ENCODE data around the gene CCL5. TPM values are rescaled to one million over a fixed set of nuclear protein-coding genes. Genes with fewer than 3 reads are reported as not detected.

Gene CCL5
- total and polyA plus RNA-seq, 10 donors, result 26.0 to 93.2 (median 64.3) TPM

- intact Hi-C loops (cut with DNase I; ENCODE audit: low total_unique reads), result loop anchor here (10.0 kb wide), 1 partner anchor 295 kb away; no protein-coding TSS in a partner anchor
- Histone ChIP-seq H3K4me1 (peaks cover 0 to 12% (median 0%) of the 10 kb centered on the region in 6 donors), H3K27ac (no peak overlapping the region), H3K27me3 (replicated peaks in 1 of 7) (no peaks in the 10 kb centered on the region), H3K9me3 (no peaks in the 10 kb centered on the region), H3K36me3 (peaks cover 0 to 98% (median 34%) of the 10 kb centered on the region in 6 donors), H3K4me3 (no peak overlapping the region)
- 71 to 78% (median 75%) methylated on average over 7 of the region's 7 CpGs for WGBS, 5 donors
- DNase-seq, result no peak
- TF ChIP-seq POLR2AphosphoS5 (IDR thresholded peaks at IDR 0.05) (no peak), CTCF (IDR thresholded peaks at IDR 0.05 in 8 of 11, conservative IDR thresholded peaks at IDR 0.05 in 3 of 11) (peak; percentile 39 to 78 (median 69)), POLR2A (IDR thresholded peaks at IDR 0.05) (no peak)
Measured at GRCh38 chr17:35849469-35850348, 30.5 kb downstream of the CCL5 start.

- intact Hi-C loops (cut with DNase I; ENCODE audit: low total_unique reads), result loop anchor here (10.0 kb wide), 1 partner anchor 297 kb away; no protein-coding TSS in a partner anchor
- DNase-seq, result no peak
- Histone ChIP-seq H3K9me3 (no peaks in the 10 kb centered on the region), H3K27ac (no peak overlapping the region), H3K4me3 (no peak overlapping the region), H3K27me3 (replicated peaks in 1 of 7) (no peaks in the 10 kb centered on the region), H3K36me3 (peaks cover 0 to 99% (median 53%) of the 10 kb centered on the region in 6 donors), H3K4me1 (peaks cover 0 to 12% (median 0%) of the 10 kb centered on the region in 6 donors)
- TF ChIP-seq POLR2A (IDR thresholded peaks at IDR 0.05) (no peak), POLR2AphosphoS5 (IDR thresholded peaks at IDR 0.05) (peak in 1 of 3 donors; percentile 19)
- WGBS, 5 donors, result 79 to 90% (median 85%) methylated on average over 4 of the region's 4 CpGs
Measured at GRCh38 chr17:35847633-35848373, 32.4 kb downstream of the CCL5 start.

- DNase-seq, result no peak
- Histone ChIP-seq H3K9me3 (no peaks in the 10 kb centered on the region), H3K27ac (peak overlapping the region in 1 of 8 donors; percentile 11), H3K36me3 (peaks cover 0 to 99% (median 61%) of the 10 kb centered on the region in 6 donors), H3K27me3 (replicated peaks in 1 of 7) (no peaks in the 10 kb centered on the region), H3K4me3 (no peak overlapping the region), H3K4me1 (peaks cover 0 to 12% (median 0%) of the 10 kb centered on the region in 6 donors)
- WGBS, 5 donors, result 70 to 79% (median 75%) methylated on average over 2 of the region's 2 CpGs
- intact Hi-C loops (cut with DNase I; ENCODE audit: low total_unique reads), result loop anchor here (10.0 kb wide), 1 partner anchor 298 kb away; no protein-coding TSS in a partner anchor
- no peak for TF ChIP-seq POLR2A (IDR thresholded peaks at IDR 0.05)
- no peak for TF ChIP-seq CTCF (IDR thresholded peaks at IDR 0.05 in 8 of 11, conservative IDR thresholded peaks at IDR 0.05 in 3 of 11)
- no peak for TF ChIP-seq POLR2AphosphoS5 (IDR thresholded peaks at IDR 0.05)
Measured at GRCh38 chr17:35847006-35847405, 33.2 kb downstream of the CCL5 start.

GRCh38 chr17:35846055-35846809 is 33.9 kb downstream of the CCL5 start:
- peaks cover 0 to 100% (median 68%) of the 10 kb centered on the region in 6 donors for H3K36me3 ChIP-seq
- DNase-seq, result no peak
- no peaks in the 10 kb centered on the region for H3K27me3 ChIP-seq (replicated peaks in 1 of 7)
- no peak overlapping the region for H3K4me3 ChIP-seq
- H3K9me3 ChIP-seq, result no peaks in the 10 kb centered on the region
- TF ChIP-seq POLR2AphosphoS5 (IDR thresholded peaks at IDR 0.05) (no peak), CTCF (IDR thresholded peaks at IDR 0.05 in 8 of 11, conservative IDR thresholded peaks at IDR 0.05 in 3 of 11) (no peak), POLR2A (IDR thresholded peaks at IDR 0.05) (no peak)
- WGBS, 5 donors, result 86 to 95% (median 91%) methylated on average over 3 of the region's 3 CpGs
- peak overlapping the region in 1 of 8 donors; percentile 11 for H3K27ac ChIP-seq
- peaks cover 0 to 12% (median 0%) of the 10 kb centered on the region in 6 donors for H3K4me1 ChIP-seq
- intact Hi-C loops (cut with DNase I; ENCODE audit: low total_unique reads), result loop anchor here (10.0 kb wide), 1 partner anchor 299 kb away; no protein-coding TSS in a partner anchor
